ENCODE data around the gene FBN2. TPM values are rescaled to one million over a fixed set of nuclear protein-coding genes. Genes with fewer than 3 reads are reported as not detected.

The FBN2 gene
- total RNA-seq, 4 donors from 2014 or later, result 5.4 to 14.9 (median 10.1) TPM

DNA sequence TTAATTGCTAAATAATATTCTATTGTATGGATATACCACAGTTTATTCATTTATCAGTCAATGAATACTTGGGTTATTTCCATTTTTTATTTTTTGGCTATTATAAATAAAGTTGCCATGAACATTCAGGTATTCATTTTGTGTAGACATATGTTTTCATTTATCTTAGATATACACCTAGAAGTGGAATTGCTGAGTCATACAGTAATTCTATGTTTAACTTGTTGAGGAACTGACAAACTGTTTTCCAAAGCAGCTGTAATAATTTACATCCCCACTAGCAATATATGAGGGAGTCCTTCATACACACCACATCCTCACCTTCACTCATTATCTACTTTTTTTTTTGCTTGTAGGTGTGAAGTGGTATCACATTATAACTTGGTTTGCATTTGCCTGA is 123.6 kb downstream of the FBN2 start:
- H3K4me3 ChIP-seq, result no peak overlapping the region
- TF ChIP-seq EP300 (IDR thresholded peaks at IDR 0.05) (no peak), POLR2AphosphoS5 (IDR thresholded peaks at IDR 0.05) (no peak), POLR2A (IDR thresholded peaks at IDR 0.05; ENCODE audit: low read depth) (no peak)
- TF ChIP-seq, protein P1, sequence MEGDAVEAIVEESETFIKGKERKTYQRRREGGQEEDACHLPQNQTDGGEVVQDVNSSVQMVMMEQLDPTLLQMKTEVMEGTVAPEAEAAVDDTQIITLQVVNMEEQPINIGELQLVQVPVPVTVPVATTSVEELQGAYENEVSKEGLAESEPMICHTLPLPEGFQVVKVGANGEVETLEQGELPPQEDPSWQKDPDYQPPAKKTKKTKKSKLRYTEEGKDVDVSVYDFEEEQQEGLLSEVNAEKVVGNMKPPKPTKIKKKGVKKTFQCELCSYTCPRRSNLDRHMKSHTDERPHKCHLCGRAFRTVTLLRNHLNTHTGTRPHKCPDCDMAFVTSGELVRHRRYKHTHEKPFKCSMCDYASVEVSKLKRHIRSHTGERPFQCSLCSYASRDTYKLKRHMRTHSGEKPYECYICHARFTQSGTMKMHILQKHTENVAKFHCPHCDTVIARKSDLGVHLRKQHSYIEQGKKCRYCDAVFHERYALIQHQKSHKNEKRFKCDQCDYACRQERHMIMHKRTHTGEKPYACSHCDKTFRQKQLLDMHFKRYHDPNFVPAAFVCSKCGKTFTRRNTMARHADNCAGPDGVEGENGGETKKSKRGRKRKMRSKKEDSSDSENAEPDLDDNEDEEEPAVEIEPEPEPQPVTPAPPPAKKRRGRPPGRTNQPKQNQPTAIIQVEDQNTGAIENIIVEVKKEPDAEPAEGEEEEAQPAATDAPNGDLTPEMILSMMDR (IDR thresholded peaks at IDR 0.05), result no peak
- DNase-seq (ENCODE audit: extremely low spot score), result no peak
- H3K4me1 ChIP-seq, result no peaks in the 10 kb centered on the region
- intact Hi-C loops (cut with DNase I), result no loop called here
- no peaks in the 10 kb centered on the region for H3K36me3 ChIP-seq
- H3K27me3 ChIP-seq, result no peaks in the 10 kb centered on the region
- no peak overlapping the region for H3K27ac ChIP-seq (replicated peaks in 1 of 4)
- no peaks in the 10 kb centered on the region for H3K9me3 ChIP-seq

DNA sequence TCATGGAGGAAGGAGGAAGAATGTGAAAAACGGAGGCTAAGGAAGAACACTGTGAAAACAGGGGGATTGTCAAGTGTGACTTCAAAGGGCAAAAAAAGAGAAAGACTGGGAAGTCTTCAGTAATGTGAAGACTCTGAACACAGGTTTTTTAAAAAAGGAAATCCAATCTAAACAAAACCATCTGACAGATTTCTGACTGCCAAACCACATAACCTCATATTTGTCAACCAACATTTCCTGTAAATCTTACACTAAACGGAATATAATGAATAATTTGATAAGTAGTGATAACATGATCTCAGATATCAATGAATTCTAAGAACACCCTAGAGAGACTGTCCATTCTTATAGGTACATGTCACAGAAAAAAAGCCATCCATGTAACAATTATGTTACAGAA is 124.7 kb downstream of the FBN2 start:
- Histone ChIP-seq H3K27me3 (no peaks in the 10 kb centered on the region), H3K4me3 (no peak overlapping the region), H3K4me1 (peaks cover 0 to 6% (median 1%) of the 10 kb centered on the region in 4 donors), H3K27ac (replicated peaks in 1 of 4) (no peak overlapping the region), H3K9me3 (no peaks in the 10 kb centered on the region), H3K36me3 (no peaks in the 10 kb centered on the region)
- DNase-seq (ENCODE audit: extremely low spot score), result no peak
- TF ChIP-seq POLR2AphosphoS5 (IDR thresholded peaks at IDR 0.05), result no peak
- no peak for TF ChIP-seq POLR2A (IDR thresholded peaks at IDR 0.05; ENCODE audit: low read depth)
- no peak for TF ChIP-seq EP300 (IDR thresholded peaks at IDR 0.05)
- TF ChIP-seq, protein P1 (IDR thresholded peaks at IDR 0.05), result no peak
- WGBS, result 54% methylated on average over 2 of the region's 2 CpGs
- intact Hi-C loops (cut with DNase I), result no loop called here

- WGBS, result 81% methylated on average over 1 of the region's 1 CpG
- H3K4me1 ChIP-seq, result peaks cover 0 to 6% (median 3%) of the 10 kb centered on the region in 4 donors
- no peaks in the 10 kb centered on the region for H3K36me3 ChIP-seq
- TF ChIP-seq POLR2AphosphoS5 (IDR thresholded peaks at IDR 0.05), result no peak
- TF ChIP-seq POLR2A (IDR thresholded peaks at IDR 0.05; ENCODE audit: low read depth), result no peak
- no peak for TF ChIP-seq EP300 (IDR thresholded peaks at IDR 0.05)
- TF ChIP-seq, protein P1 (IDR thresholded peaks at IDR 0.05), result no peak
- no peak for DNase-seq (ENCODE audit: extremely low spot score)
- H3K27ac ChIP-seq (replicated peaks in 1 of 4), result no peak overlapping the region
- intact Hi-C loops (cut with DNase I), result no loop called here
- no peak overlapping the region for H3K4me3 ChIP-seq
- no peaks in the 10 kb centered on the region for H3K9me3 ChIP-seq
- no peaks in the 10 kb centered on the region for H3K27me3 ChIP-seq
Observed at GRCh38 chr5:128412145-128412930, 125.7 kb downstream of the FBN2 start.

GRCh38 chr5:128409166-128409800 is 128.8 kb downstream of the FBN2 start:
- no peak for DNase-seq (ENCODE audit: extremely low spot score)
- peaks cover 6 to 15% (median 11%) of the 10 kb centered on the region in 4 donors for H3K4me1 ChIP-seq
- no peak overlapping the region for H3K27ac ChIP-seq (replicated peaks in 1 of 4)
- no peaks in the 10 kb centered on the region for H3K36me3 ChIP-seq
- H3K27me3 ChIP-seq, result no peaks in the 10 kb centered on the region
- TF ChIP-seq POLR2AphosphoS5 (IDR thresholded peaks at IDR 0.05) (no peak), POLR2A (IDR thresholded peaks at IDR 0.05; ENCODE audit: low read depth) (no peak), EP300 (IDR thresholded peaks at IDR 0.05) (no peak)
- TF ChIP-seq, protein P1 (IDR thresholded peaks at IDR 0.05), result no peak
- no peak overlapping the region for H3K4me3 ChIP-seq
- H3K9me3 ChIP-seq, result no peaks in the 10 kb centered on the region
- intact Hi-C loops (cut with DNase I), result no loop called here

Data from esophagus muscularis mucosa (tissue), 4 donors.